A172 (cell line): ENCODE data around the gene KRT71. TPM values are rescaled to one million over a fixed set of nuclear protein-coding genes. Genes with fewer than 3 reads are reported as not detected.
A peak's percentile ranks its signal among the peaks of the same experiment; 100 is the strongest.

Experiments used
- DNase-seq: peaks from one replicate; pipeline ENCODE4 v3.0.0-alpha.2; 2015; ENCODE audit warnings: low spot score
- total RNA-seq: library from RNA; depleted of rRNA; stranded (reverse); fragments of >200 nt; shearing (Covaris generic); gene quantifications from 2 replicates; pipeline ENCODE4 v1.2.3, GENCODE V29; 2014

KRT71 gene
- total RNA-seq, 1 experiment from 2014 or later = not detected

DNA sequence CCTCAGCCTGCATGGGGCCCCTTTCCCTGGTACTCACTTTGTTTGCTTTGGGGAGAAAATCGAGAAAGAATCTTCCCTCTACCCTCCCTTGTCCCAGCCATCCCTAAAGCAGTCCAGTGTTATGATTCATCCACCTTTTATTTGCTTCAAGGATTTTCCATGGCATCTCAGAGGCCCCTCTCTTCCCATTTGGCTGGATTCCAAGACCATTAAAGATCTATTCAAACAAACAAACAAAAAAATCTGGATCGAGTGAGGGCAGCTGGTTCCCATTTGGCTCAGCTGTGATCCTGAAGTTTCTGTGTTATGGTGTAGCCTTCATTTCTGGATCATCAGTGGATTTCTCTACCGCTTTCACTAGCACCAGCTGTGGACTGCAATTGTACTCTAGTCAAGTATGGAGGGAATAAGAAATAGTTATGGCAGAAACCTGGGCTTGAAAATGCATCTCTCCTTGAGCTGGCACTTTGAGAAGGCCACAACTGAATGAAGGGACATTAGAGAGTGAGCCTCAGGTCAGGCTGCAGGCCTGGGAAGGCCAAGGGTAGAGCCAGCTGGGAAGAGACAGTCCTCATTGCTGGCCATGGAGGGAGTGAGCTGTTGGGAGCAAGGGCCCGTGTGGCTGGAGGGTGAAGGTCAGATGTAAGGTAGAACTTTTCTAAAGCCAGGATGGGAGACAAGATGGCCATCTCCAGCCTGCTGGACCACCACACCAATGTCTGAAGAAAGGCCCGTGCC lies 13.7 kb downstream of the KRT71 start:
- DNase-seq = peak; percentile 63

DNA sequence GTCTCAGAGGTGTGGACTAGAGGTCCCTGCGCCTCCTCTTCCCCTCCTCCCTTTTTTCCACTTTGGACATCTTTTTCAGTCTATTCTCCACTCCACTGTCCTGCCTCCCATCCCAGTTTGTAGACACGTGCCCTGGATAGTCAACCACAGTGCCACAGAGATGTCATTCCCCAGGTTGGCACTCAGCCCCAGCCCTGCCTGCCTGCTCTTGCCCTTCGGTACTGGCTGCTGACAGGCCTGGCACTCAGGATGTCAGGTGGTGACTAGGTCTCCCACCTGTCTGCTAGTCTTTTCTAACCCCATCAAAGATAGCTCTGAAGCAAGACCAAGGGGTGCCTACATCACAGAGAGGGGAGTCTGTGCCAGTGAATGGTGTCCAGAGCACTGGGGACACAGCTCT lies 15.8 kb downstream of the KRT71 start:
- DNase-seq = no peak

- no peak for DNase-seq
Observed at GRCh38 chr12:52535574-52535973, 17.4 kb downstream of the KRT71 start.

DNA sequence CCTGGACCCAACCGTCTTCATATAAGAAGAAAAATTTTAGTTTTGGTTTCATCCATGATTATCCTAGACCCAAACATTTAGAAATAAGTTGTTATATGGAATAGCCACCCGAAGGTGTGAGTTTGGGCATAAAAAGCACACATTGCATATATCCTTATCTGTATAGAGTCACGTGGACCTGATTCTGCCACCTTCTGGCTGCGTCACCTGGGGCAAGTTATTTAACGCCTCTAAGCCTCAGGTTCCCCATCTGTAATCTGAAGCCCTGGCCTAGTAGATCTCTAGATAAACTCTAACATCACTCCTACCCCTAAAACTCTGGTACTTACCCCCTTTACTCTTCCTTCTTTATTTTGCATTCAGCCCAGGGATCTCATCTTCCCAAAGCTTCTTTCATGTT lies 18.5 kb downstream of the KRT71 start:
- DNase-seq = no peak

DNA sequence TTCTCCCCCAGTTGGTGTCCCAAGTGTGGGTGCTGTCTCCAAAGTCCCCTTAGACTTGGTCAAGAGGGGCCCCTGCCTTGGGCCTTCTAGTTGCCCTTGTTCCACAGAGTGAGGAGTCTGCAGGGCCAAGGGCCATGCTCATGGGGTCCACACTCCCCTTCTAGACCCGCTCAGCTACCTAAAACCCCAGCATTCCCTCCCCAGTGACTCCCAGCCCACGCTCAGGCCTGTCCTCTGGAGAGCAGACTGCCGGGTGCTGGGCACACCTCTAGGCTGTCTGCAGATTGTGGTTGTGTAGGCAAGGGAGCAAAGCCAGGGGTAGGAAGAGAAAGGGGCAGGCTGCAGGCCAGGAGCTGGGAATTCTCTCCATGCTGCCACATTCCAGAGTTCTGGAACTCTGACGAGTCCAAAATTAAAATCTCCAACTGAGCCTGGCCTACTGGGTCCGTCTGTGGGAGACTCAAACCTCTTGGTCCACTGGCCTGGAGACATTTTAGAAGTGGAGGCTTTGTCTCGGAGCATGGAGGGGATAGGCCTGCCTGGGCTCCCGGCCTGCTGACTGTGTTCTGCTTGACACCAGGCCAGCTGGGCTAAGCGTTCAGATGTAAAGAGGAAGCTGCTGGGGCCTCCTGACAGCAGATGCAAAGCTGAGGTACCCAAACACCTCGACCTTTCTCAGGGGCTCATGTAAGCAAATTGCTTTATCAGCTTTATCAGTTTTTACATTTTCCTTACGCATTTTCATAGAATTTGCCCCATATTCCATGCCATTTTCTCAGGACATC lies 19.1 kb downstream of the KRT71 start:
- no peak for DNase-seq

GRCh38 chr12:52532636-52533035 lies 20.3 kb downstream of the KRT71 start:
- DNase-seq = no peak

- no peak for DNase-seq
Observed at GRCh38 chr12:52531566-52532300, 21.2 kb downstream of the KRT71 start.

GRCh38 chr12:52530905-52531304 lies 22.0 kb downstream of the KRT71 start:
- DNase-seq = no peak

GRCh38 chr12:52530366-52530765 lies 22.6 kb downstream of the KRT71 start:
- no peak for DNase-seq

- DNase-seq = no peak
Observed at GRCh38 chr12:52529846-52530245, 23.1 kb downstream of the KRT71 start.

DNA sequence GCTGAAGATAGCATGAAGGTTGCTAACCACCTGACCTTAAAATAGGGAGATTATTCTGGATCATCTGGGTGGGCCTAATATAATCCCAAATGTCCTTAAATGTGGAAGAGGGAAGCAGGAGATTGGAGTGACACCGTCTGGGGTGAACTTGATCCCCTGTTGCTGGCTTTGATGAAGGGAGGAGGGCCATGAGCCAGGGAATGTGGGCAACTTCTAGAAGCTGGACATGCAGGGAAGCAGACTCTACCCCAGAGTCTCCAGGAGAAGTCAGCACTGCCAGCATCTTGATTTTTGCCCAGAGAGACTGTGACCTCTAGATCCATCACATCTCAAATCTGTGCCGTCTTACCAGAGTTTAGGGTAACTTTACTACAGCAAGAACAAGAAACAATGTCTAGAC lies 23.5 kb downstream of the KRT71 start:
- DNase-seq = no peak

DNA sequence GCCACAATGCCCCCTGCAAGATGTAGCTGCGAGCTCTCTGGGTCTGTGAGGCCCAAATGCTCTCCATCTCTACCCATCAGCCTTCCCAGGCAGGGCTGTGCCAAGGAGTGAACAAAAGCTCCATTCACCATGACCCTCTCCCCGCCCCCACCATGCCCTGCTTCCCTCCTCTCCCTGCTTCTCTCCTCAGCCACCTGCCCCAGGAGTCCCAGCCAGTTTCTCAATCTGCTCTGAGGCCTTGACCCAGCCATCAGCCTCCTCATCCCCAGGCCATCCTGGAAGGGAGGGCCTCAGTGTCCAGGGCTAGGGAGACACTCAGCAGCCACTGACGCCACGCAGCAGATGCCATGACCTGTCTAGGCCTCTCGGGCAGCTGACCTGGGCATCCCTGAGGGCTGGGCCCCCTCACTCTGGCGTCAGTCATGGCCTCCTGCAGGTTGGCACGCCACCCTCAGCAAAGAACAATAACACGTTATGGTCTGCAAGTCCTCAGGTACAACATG lies 24.3 kb downstream of the KRT71 start:
- DNase-seq = no peak

GRCh38 chr12:52527121-52527800 lies 25.7 kb downstream of the KRT71 start:
- DNase-seq = no peak

GRCh38 chr12:52526511-52526951 lies 26.4 kb downstream of the KRT71 start:
- no peak for DNase-seq

GRCh38 chr12:52525661-52526499 lies 27.1 kb downstream of the KRT71 start:
- DNase-seq = no peak

GRCh38 chr12:52524898-52525591 lies 27.9 kb downstream of the KRT71 start:
- DNase-seq = peak; percentile 27

DNA sequence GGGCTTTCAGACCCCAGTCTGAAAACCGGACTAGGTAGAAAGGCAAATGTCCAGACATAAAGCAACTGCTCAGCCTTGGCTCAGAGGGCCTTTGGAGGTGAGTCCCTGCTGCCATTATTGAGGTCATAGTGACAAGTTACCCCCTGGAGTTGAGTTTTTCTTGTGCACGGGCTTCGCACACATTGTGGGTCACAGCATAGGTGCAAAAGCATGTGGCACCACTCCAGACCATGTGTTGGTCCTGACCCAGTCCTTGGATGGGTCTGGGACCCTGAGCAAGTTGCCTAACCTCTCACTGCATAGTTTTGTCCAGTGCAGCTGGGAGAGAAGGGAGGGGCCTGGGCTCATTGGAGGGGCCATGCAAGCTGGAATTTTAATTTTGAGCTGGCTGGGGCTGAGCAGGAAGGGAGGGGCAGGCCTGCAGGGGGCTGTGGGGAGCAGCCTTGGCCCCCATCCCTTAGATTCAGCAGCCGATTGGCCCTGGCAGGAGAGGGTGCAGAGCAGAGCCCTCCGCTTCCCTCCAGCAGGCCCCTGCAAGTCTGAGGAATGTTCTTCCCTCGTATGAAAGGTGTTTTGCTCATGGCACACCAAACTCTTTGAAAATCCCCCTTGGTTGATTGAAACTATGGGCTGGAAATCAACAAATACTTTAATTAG lies 28.6 kb downstream of the KRT71 start:
- DNase-seq = no peak

- peak; percentile 58 for DNase-seq
Observed at GRCh38 chr12:52523824-52524223, 29.1 kb downstream of the KRT71 start.

GRCh38 chr12:52522346-52523011 lies 30.5 kb downstream of the KRT71 start:
- peak; percentile 85 for DNase-seq
